HCT116 (cell line): ENCODE data around the gene NDC80.

Experiments used
- CEBPB ChIP-seq: IDR thresholded peaks from 2 replicates; pipeline ENCODE4 v1.6.1; 2012; ENCODE audit warnings: low read depth
- CTCF ChIP-seq, 3 experiments: fragments of 200-600 bp in 1 of 3; sonication (generic) in 1 of 3; IDR thresholded peaks in 2 of 3; conservative IDR thresholded peaks in 1 of 3; 2 replicates each; pipeline ENCODE4 v1.5.1; 2012 to 2017; ENCODE audit warnings: low read depth in 2 of 3, low read length in 2 of 3, antibody characterized with exemption in 1 of 3, borderline replicate concordance in 1 of 3, control low read depth in 1 of 3, mild to moderate bottlenecking in 1 of 3, mixed read lengths in 1 of 3, mixed run types in 1 of 3, moderate library complexity in 1 of 3; ENCODE audit not compliant: insufficient read depth in 1 of 3
- EZH2 ChIP-seq: fragments of 200-600 bp; sonication (generic); IDR thresholded peaks from 2 replicates; pipeline ENCODE4 v1.6.1; 2017; ENCODE audit warnings: antibody characterized with exemption, mixed run types
- EZH2phosphoT487 ChIP-seq: fragments of 200-600 bp; IDR thresholded peaks from 2 replicates; pipeline ENCODE4 v1.6.1; 2018; ENCODE audit warnings: antibody characterized with exemption, borderline replicate concordance
- JUND ChIP-seq: IDR thresholded peaks from 2 replicates; pipeline ENCODE4 v1.6.1; 2012
- MAX ChIP-seq: IDR thresholded peaks from 2 replicates; pipeline ENCODE4 v1.6.1; 2012
- POLR2A ChIP-seq: IDR thresholded peaks from 2 replicates; pipeline ENCODE4 v1.7.0; 2011; ENCODE audit warnings: borderline replicate concordance; ENCODE audit not compliant: insufficient read depth, insufficient read length; ENCODE audit errors: extremely low read depth
- POLR2AphosphoS5 ChIP-seq: IDR thresholded peaks from 2 replicates; pipeline ENCODE4 v1.6.1; 2011; ENCODE audit warnings: mild to moderate bottlenecking, low read depth, low read length, moderate library complexity
- RAD21 ChIP-seq: IDR thresholded peaks from 2 replicates; pipeline ENCODE4 v1.6.1; 2012; ENCODE audit warnings: low read depth, mild to moderate bottlenecking
- SIN3A ChIP-seq: IDR thresholded peaks from 2 replicates; pipeline ENCODE4 v1.6.1; 2012; ENCODE audit warnings: low read depth
- YY1 ChIP-seq: IDR thresholded peaks from 2 replicates; pipeline ENCODE4 v1.6.1; 2011; ENCODE audit warnings: low read length, low read depth, moderate library complexity, mild to moderate bottlenecking; ENCODE audit not compliant: insufficient replicate concordance; ENCODE audit errors: extremely low read depth
- ZNF274 ChIP-seq: fragments of 200-500 bp; sonication (Bioruptor generic); IDR thresholded peaks from 2 replicates; pipeline ENCODE4 v1.6.1; 2014; ENCODE audit warnings: mild to moderate bottlenecking, low read depth, low read length, inconsistent platforms

- TF ChIP-seq EZH2phosphoT487, result no peak
- TF ChIP-seq CTCF (IDR thresholded peaks at IDR 0.05 in 2 of 3, conservative IDR thresholded peaks at IDR 0.05 in 1 of 3; ENCODE audit: borderline replicate concordance in 1 of 3, insufficient read depth in 1 of 3, low read depth in 2 of 3, low read length in 2 of 3), result no peak
- no peak for TF ChIP-seq POLR2A
- no peak for TF ChIP-seq EZH2
- no peak for TF ChIP-seq CEBPB
- no peak for TF ChIP-seq MAX
- TF ChIP-seq ZNF274, result no peak
- no peak for TF ChIP-seq SIN3A
- TF ChIP-seq YY1, result no peak
- no peak for TF ChIP-seq JUND
- TF ChIP-seq POLR2AphosphoS5, result no peak
- TF ChIP-seq RAD21, result no peak
These were observed 7.0 kb upstream of the NDC80 start for GRCh38 chr18:2564373-2564772.
